Cardiac muscle cell (in vitro differentiated cells and primary cell): ENCODE measurements around the gene SLC7A6OS. TPM values are rescaled to one million over a fixed set of nuclear protein-coding genes. Genes with fewer than 3 reads are reported as not detected.
A peak's percentile ranks its signal among the peaks of the same experiment; 100 is the strongest.

Experiments used
- DNase-seq, 2 donors: peaks; one replicate each; pipeline versions ENCODE4 v3.0.0 to v3.0.0-alpha.2; 2010 to 2017; ENCODE audit warnings: low read depth in 1 of 2, low spot score in 1 of 2
- H3K27ac ChIP-seq: fragments of 200-600 bp; sonication (generic); 2 replicates; pipeline ENCODE4 v1.5.1; 2016
- H3K27me3 ChIP-seq: fragments of 200-600 bp; sonication (generic); 2 replicates; pipeline ENCODE4 v1.6.0; 2016; ENCODE audit warnings: control low read depth
- H3K36me3 ChIP-seq: fragments of 200-600 bp; sonication (generic); 2 replicates; pipeline ENCODE4 v1.5.1; 2016; ENCODE audit warnings: control low read depth
- H3K4me1 ChIP-seq: fragments of 200-600 bp; sonication (generic); 2 replicates; pipeline ENCODE4 v1.8.1; 2017; ENCODE audit warnings: low read depth, mild to moderate bottlenecking, mixed run types
- H3K4me3 ChIP-seq: fragments of 200-600 bp; sonication (generic); 2 replicates; pipeline ENCODE4 v1.5.1; 2016; ENCODE audit warnings: mild to moderate bottlenecking
- H3K9me3 ChIP-seq: fragments of 200-600 bp; sonication (generic); 2 replicates; pipeline ENCODE4 v1.5.1; 2017; ENCODE audit warnings: low read depth, mild to moderate bottlenecking, control low read depth
- polyA plus RNA-seq: library from polyadenylated mRNA; unstranded; fragments of >200 nt; fragmentation: Nextera tagmentation; extraction: Ambion mirVana; gene quantifications from 2 replicates; pipeline ENCODE4 v1.2.1, GENCODE V29; 2016
- total RNA-seq: library from RNA; depleted of rRNA; stranded (reverse); fragments of >200 nt; gene quantifications from 2 replicates; pipeline ENCODE4 v1.2.3, GENCODE V29; 2016
- TF ChIP-seq, protein P1 (sequence below): IDR thresholded peaks from 2 replicates; pipeline ENCODE4 v1.5.1; 2012; ENCODE audit warnings: low read depth, mild to moderate bottlenecking, low read length

The SLC7A6OS gene
- total and polyA plus RNA-seq, 2 experiments from 2014 or later: 18.4 to 24.3 TPM

DNA sequence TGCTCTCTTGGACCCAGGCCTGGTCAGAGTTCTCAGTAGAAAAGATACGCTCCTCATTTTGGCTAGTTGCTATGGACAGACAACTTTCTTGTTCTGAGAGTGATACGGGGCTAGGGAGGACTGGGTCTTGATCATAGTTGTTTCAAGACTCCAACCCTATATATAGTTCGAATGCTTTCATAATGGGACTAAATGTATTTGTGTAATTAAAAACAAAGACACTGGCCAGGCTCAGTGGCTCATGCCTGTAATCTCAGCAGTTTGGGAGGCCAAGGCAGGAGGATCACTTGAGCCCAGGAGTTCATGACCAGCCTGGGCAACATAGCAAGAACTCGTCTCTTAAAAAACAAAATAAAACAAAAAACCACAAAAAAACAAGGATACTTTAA is 28.7 kb downstream of the SLC7A6OS start:
- Histone ChIP-seq H3K27me3 (no peaks in the 10 kb centered on the region), H3K27ac (no peak overlapping the region), H3K4me1 (peaks cover 14% of the 10 kb centered on the region), H3K36me3 (no peaks in the 10 kb centered on the region), H3K4me3 (no peak overlapping the region), H3K9me3 (no peaks in the 10 kb centered on the region)
- DNase-seq: no peak
- TF ChIP-seq, protein P1, sequence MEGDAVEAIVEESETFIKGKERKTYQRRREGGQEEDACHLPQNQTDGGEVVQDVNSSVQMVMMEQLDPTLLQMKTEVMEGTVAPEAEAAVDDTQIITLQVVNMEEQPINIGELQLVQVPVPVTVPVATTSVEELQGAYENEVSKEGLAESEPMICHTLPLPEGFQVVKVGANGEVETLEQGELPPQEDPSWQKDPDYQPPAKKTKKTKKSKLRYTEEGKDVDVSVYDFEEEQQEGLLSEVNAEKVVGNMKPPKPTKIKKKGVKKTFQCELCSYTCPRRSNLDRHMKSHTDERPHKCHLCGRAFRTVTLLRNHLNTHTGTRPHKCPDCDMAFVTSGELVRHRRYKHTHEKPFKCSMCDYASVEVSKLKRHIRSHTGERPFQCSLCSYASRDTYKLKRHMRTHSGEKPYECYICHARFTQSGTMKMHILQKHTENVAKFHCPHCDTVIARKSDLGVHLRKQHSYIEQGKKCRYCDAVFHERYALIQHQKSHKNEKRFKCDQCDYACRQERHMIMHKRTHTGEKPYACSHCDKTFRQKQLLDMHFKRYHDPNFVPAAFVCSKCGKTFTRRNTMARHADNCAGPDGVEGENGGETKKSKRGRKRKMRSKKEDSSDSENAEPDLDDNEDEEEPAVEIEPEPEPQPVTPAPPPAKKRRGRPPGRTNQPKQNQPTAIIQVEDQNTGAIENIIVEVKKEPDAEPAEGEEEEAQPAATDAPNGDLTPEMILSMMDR: no peak

DNA sequence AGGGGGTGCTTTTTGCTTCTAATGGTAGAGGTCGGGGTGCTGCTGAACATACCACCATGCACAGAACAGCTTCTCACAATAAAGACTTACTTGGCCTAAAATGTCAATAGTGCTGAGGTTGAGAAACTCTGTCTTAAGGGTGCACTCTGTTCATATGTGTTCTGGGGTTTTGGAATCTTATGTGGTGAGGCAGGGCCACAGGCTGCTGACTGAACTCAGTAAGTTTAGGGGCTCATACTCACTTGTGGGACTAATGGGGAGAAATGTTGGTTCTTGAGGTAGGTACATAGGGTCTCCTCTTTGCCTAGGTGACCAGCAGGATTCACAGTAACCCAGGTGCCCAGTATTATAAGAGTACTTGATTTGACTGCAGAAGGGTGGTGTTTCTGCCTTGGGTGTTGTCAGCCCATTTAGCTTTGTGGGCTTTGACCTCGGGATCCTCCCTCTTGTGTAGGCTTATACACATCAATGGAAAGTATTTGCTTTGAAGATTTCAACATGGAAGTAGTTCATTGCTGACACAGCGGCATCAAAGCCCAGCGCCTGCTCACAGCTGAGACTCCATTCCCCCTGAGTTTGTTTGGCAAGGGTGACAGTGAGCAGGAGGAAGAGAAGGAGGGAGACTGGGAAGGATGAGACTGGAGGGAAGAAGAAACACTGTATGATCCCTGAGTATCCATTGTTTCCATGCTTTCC is 29.2 kb downstream of the SLC7A6OS start:
- no peak for DNase-seq
- TF ChIP-seq, protein P1: no peak
- Histone ChIP-seq H3K27ac (no peak overlapping the region), H3K27me3 (no peaks in the 10 kb centered on the region), H3K36me3 (no peaks in the 10 kb centered on the region), H3K4me1 (peaks cover 14% of the 10 kb centered on the region), H3K4me3 (no peak overlapping the region), H3K9me3 (no peaks in the 10 kb centered on the region)

DNA sequence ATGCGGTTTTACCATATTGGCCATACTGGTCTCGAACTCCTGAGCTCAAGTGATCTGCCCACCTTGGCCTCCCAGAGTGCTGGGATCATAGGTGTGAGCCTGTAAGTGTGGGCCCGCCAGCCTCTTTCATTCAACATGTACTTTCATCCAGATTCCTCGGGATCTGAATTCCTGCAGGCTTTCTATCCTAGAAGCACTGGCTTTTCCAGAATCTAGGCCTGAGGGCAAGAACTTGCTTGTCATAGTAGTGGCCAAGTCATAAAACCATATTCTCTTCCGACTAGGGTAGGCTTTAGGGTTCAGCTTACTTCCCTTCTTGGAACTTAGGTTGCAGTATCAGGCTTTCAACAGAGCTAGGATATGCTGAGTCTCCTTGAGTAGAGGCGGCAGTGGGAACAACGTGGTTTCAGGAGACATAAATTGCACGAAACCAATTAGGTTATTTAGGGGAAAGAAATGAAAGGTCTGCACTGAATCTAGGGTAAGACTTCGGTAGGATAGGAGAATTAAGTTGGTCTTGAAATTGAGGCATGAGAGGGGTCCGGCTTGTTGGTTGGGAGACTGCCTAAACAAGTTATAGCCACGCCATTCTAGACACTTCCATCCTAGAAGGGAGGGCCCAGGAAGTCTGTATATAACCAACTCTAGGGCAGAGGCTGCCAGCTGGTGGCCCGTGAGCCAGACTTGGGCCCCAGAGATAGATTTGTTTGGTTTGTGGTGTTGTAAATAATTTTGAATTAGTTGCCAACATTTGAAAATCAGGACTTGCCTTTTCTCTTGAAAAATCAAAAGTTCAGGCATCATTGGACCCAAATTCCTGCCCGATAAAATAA is 30.8 kb downstream of the SLC7A6OS start:
- Histone ChIP-seq H3K27ac (no peak overlapping the region), H3K4me3 (no peak overlapping the region), H3K9me3 (no peaks in the 10 kb centered on the region), H3K36me3 (no peaks in the 10 kb centered on the region), H3K27me3 (no peaks in the 10 kb centered on the region), H3K4me1 (peaks cover 21% of the 10 kb centered on the region)
- TF ChIP-seq, protein P1: no peak
- DNase-seq: no peak

DNA sequence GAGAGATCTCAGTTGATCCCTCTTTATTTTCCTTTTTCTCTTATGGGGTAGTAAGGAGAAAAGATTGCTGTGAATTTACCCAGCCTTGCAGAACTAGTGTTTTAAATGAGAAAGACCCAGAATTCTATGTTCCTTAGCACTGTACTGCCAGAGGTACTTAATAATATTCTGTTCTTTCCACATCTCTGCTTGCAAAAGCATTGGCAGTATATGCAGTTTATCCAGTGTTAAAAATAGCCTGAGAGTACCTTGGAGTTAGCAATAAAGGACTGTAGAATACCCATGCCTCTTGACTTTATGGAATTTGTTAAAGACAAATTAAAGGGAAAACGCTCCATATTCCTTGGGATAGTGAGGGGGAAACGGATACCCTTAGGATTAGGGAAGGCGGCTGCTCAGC is 34.5 kb downstream of the SLC7A6OS start:
- TF ChIP-seq, protein P1: no peak

DNA sequence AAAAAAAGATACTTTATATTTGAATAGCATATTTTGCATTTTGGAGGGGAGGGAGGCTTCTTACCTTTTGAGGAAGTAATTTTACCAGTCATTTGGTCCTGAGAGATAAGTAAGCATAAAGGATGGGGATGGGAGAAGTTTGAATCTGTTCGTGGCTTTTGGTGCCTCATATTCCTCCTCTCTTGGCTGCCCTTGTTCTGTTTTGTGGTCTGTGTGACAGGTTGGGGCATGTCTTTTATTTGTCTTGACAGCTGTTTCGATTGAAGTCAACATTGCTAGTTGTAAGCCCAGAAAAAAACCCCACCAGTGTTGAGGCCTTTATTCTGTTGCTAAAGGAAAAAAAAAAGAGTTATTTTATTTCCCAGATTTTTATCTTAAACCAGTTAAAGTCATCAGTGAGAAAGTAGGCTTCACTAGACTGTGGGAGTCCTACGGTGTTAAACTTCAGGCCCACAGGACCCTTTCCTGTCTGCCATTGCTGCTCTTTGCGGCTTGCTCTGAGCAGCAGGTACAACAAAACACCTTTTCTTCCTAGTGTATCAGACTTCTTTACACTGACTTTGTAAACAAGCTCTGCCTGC is 35.0 kb downstream of the SLC7A6OS start:
- no peak for DNase-seq
- Histone ChIP-seq H3K27me3 (no peaks in the 10 kb centered on the region), H3K9me3 (no peaks in the 10 kb centered on the region), H3K4me3 (no peak overlapping the region), H3K4me1 (peaks cover 7% of the 10 kb centered on the region), H3K36me3 (no peaks in the 10 kb centered on the region), H3K27ac (peak overlapping the region; percentile 77)
- TF ChIP-seq, protein P1: no peak

More for the DNA sequence above, 34.5 kb downstream of the SLC7A6OS start:
- H3K36me3 ChIP-seq: no peaks in the 10 kb centered on the region
- peak overlapping the region; percentile 77 for H3K27ac ChIP-seq
- H3K9me3 ChIP-seq: no peaks in the 10 kb centered on the region
- no peak for DNase-seq
- no peak overlapping the region for H3K4me3 ChIP-seq
- H3K4me1 ChIP-seq: peaks cover 7% of the 10 kb centered on the region
- H3K27me3 ChIP-seq: no peaks in the 10 kb centered on the region
